Activated T-cell treated with anti-CD3 and anti-CD28 coated beads, Interleukin-2, amount 50 U/mL, for 1 hour (primary cell): Measurements from ENCODE around the gene IFT80.
"Not testable (repeated sequence)": the region's sequence is repeated elsewhere in the genome, so short reads cannot be mapped to it uniquely, and the experiment has no call there.

Source experiments
- DNase-seq: peaks from one replicate; pipeline ENCODE4 v3.0.0-alpha.2; 2020

Gene IFT80

DNA sequence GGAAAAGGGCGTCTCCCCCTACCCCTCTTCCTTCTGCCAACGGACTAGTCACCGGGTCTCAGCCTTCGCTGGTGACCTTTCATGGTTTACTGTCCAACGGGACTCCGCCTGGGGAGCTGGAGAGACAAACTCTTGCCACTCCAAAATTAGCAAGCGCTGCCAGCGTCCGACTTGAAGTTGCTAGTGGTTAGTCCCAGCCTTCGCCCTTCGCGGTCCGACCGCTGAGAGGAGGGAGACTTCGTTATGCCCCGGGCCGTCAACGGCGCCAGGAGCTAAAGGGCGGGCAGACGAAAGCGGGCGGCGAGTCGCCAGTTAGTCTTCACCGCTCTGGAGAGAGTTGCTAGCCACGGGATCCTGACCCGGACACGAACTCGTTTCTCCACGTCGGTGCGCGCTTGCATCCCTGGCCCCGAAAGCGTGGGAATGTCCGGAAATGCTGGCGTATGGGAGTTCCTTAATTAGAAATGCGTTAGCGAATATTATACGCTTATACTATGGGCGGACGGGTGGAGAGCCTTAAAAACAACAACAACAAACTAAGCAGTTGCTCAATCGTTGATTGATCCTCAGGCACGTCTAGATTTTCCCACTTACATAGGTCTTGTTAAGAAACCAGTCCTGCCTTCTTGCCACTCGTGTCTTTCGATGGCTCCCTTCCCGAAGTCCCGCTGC lies 1.1 kb upstream of the IFT80 start:
- DNase-seq: no peak

GRCh38 chr3:160398820-160399124 lies 253 bp downstream of the IFT80 start:
- DNase-seq: no peak

GRCh38 chr3:160395297-160395696 lies 3.7 kb downstream of the IFT80 start:
- DNase-seq: no peak

- DNase-seq: no peak
Measured at GRCh38 chr3:160394009-160394392, 5.0 kb downstream of the IFT80 start.

GRCh38 chr3:160393346-160394008 lies 5.5 kb downstream of the IFT80 start:
- DNase-seq: no peak

- no peak for DNase-seq
Measured at GRCh38 chr3:160392798-160393197, 6.2 kb downstream of the IFT80 start.

DNA sequence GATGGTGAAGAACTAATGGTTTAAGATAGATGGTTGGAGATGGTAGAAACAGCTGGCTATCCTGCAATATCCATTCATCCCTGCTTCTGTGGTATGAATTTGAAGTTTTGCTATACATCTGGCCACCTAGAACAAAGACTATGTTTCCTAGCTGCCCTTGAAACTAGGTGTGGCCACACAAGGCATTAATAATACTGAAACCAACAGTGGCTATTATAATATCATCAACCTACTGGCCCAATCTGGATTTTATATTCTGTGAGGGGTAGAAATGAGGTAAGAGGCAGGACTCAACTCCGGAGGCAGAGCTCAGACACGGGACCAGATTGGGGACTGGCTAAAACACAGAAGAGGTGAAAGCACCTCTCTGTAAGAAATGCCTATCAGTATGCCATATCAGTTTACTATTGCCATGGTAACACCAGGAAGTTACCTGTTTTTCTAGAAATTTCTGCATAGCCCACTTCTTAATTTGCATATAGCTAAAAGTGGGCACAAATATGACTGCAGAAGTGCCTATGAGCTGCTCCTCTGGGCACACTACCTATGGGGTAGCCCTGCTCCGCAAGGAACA lies 8.4 kb downstream of the IFT80 start:
- DNase-seq: no peak

GRCh38 chr3:160384639-160385318 lies 14.2 kb downstream of the IFT80 start:
- DNase-seq: no peak

GRCh38 chr3:160381470-160381869 lies 17.6 kb downstream of the IFT80 start:
- DNase-seq: no peak

DNA sequence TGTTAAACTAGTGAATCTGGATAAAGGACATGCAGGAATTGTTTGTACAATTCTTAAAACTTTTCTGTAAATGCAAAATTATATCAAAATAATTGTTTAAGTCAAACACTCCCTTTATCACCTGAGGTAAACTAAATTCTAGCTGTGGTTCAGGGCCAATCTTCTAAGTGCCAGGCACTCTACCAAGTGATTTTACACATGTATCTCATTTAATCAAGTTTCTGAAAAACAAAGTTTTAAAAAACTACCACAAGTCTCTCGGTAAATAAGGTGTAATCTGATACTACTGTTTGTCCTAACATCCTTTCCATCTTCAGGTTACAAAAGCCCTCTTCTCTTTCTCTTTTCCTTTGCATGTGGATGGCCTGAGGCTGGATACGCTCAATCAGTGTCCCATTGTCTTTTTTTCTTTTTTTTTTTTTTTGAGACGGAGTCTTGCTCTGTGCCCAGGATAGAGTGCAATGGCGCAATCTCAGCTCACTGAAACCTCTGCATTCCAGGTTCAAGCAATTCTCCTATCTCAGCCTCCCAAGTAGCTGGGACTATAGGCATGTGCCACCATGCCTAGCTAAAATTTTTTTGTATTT lies 19.3 kb downstream of the IFT80 start:
- DNase-seq: no peak

DNA sequence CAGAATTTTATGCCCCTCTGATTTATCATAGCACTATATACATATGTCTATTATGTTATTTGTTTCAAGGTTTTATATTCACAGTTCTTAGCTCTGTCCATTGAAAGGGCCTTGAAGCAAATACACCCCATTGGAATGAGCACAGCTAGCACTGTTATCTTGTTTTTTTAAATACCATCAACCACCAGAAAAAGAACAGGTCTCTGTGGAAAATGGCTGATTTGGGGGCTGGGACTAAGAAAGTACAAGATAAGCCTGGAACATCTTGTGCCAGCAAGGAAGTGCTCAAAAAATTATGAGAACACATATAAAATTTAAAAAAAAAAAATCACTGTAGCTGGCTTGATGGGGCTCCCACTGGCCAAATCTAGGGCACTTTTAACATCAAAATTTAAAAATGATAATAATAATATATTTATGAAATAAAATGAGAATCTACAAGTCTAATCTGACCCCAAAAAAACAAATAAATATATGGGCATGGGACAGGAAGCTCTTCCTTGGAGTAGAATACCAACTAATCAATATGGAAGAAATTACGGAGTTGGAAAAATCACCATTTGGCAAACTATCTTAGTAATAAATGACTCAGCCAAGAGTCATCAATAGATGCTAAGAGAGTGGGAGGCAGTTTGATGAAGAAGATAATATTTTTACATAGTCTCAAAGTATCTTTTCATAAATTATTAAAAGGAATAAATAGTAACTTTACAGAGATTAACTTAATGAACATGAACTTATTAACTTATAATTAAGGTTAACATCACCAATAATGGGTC lies 20.5 kb downstream of the IFT80 start:
- DNase-seq: no peak

GRCh38 chr3:160376681-160377080 lies 22.3 kb downstream of the IFT80 start:
- no peak for DNase-seq

- DNase-seq: no peak
Measured at GRCh38 chr3:160374925-160375324, 24.1 kb downstream of the IFT80 start.

GRCh38 chr3:160374472-160374871 lies 24.6 kb downstream of the IFT80 start:
- DNase-seq: no peak

DNA sequence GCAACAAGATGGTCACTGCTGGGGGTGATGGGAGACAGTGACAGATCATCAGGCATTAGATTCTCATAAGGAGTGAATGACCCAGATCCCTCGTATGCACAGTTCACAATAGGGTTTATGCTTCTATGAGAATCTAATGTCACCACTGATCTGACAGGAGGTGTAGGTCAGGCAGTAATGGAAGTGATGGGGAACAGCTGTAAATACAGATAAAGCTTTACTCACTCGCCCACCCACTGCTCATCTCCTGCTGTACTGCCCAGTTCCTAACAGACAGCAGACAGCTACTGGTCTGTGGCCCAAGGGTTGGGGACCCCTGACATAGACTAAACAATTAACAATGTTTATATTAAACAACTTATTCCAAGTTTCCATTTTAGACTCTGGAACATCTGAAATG lies 25.4 kb downstream of the IFT80 start:
- no peak for DNase-seq

- no peak for DNase-seq
Measured at GRCh38 chr3:160372780-160373179, 26.2 kb downstream of the IFT80 start.

DNA sequence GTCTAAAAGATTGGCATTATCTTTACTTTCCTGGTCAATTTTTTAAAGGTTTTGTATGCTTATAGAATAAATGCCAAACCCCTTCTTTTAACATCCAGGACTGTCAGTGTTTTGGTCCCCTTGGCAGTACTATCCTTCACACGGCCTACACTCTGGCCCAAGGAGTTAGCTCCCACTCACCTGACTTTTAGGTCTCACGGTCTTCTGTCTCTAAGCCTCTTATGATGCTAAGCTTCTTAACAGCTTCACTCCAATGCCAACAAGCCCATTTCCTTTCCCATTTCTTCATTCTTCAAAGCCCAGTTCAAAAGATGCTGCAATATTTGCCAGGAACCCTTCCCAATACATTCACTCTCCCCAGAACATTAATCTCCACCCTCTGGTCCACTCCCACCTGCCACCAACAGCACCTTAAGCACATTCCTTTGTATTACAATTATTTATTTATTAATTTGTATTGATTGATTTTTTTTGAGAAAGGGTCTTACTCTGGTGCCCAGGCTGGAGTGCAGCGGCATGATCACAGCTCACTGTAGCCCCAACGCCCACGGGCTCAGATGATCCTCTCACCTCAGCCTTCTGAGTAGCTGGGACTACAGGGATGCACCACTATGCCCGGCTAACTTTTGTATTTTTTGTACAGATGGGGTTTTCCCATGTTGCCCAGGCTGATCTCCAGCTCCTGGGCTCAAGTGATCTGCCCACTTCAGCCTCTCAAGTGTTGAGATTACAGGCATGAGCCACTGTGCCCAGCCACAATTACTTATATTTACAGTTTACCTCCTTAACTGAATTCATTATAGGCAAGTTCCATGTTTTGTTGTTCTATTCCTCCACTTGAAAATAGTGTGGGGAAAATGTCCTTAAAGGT lies 27.8 kb downstream of the IFT80 start:
- no peak for DNase-seq

- DNase-seq: no peak
Measured at GRCh38 chr3:160369784-160370183, 29.2 kb downstream of the IFT80 start.

- DNase-seq: no peak
Measured at GRCh38 chr3:160368804-160369203, 30.2 kb downstream of the IFT80 start.

DNA sequence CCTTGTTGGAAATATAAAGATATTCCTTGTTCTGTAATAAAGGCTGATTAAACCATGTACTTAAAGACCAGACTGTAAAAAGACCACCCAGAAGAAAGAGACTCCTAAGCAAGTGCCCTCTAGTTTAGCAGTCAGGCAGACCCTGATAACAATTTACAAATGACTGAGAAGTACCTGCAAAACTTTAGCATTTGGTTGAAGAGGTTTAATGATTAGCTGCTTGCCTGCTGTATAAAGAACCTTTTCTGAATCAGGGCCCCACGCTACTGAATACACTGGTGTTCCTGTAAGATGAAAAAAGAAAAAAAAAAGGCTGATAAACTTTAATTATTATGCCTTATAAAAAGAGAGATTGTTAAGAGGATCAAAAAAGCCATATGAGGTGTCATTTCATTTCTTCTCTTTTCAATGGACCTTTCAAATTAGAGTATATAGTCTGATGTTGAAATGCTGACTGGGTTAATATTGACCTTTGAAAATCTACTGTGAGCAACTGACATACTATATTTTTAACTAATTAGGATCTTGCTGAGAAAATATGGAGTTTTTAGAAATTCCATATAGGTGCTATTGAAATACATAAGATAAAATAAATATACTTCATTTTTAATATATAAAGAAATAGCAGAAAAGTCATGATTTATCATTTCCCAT lies 33.0 kb downstream of the IFT80 start:
- DNase-seq: no peak

- DNase-seq: not testable (repeated sequence)
Measured at GRCh38 chr3:160362896-160363295, 36.1 kb downstream of the IFT80 start.
